ENCODE data around the gene IFIT1B.
A peak's percentile ranks its signal among the peaks of the same experiment; 100 is the strongest.

Gene IFIT1B

DNA sequence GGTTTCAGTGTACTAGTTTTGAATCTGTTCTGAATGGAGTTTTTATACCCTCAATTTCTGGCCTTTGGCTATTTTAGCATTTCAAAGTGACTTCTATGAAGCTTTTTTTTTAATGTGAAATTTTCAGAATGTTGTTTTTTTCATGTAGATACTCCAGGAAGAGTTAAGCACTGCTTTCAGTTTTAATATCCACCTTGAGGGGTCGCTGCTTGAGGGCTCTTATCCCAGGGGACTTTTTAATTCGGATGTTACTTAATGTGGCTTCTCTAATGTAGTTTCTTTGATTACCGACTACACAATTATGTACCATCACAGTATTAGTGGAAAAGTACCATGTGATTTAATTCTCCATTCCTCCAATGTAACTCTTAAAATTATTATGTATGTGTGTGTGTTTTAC lies 41.7 kb downstream of the IFIT1B start:
- Histone ChIP-seq H3K4me1 (ENCODE audit: control insufficient read depth, insufficient read depth, low read depth, low read length) (peaks cover 4% of the 10 kb centered on the region), H3K18ac (ENCODE audit: low read depth in 1 of 2, low read length in 2 of 2) (no peak overlapping the region), H3K4ac (ENCODE audit: low read depth in 1 of 2, low read length in 2 of 2) (no peak overlapping the region), H3K9ac (ENCODE audit: low read length) (peak overlapping the region; percentile 41), H3K4me2 (ENCODE audit: low read length, poor library complexity, severe bottlenecking) (no peak overlapping the region), H3K14ac (ENCODE audit: low read length in 2 of 2) (no peak overlapping the region), H4K8ac (ENCODE audit: low read length) (no peak overlapping the region), H3K9me3 (ENCODE audit: control insufficient read depth, low read length) (no peaks in the 10 kb centered on the region), H3K4me3 (ENCODE audit: insufficient read depth in 1 of 2, low read depth in 1 of 2, low read length in 2 of 2) (peak overlapping the region in 1 of 2 experiments; percentile 31), H3K79me1 (replicated peaks; ENCODE audit: low read length, poor library complexity, severe bottlenecking) (peaks cover 8% of the 10 kb centered on the region), H3K27me3 (ENCODE audit: control insufficient read depth in 1 of 2, insufficient read depth in 1 of 2, low read length in 2 of 2) (no peaks in the 10 kb centered on the region), H2AK5ac (ENCODE audit: low read length, severe bottlenecking) (no peak overlapping the region), H2BK15ac (ENCODE audit: low read depth, poor library complexity, severe bottlenecking) (no peak overlapping the region), H3K23ac (ENCODE audit: low read length in 2 of 2) (no peak overlapping the region), H2BK120ac (ENCODE audit: low read depth, low read length) (no peak overlapping the region), H2BK5ac (ENCODE audit: low read depth, low read length, poor library complexity, severe bottlenecking) (no peak overlapping the region), H3K27ac (ENCODE audit: low read length, poor library complexity, severe bottlenecking) (no peak overlapping the region), H3K36me3 (ENCODE audit: control insufficient read depth in 1 of 2, insufficient read depth in 2 of 2, low read depth in 1 of 2, low read length in 2 of 2) (peaks cover 0 to 35% of the 10 kb centered on the region in 2 experiments), H2BK12ac (ENCODE audit: low read length in 2 of 2) (no peak overlapping the region), H2AFZ (ENCODE audit: low read depth, low read length) (no peak overlapping the region), H4K91ac (ENCODE audit: low read length) (no peak overlapping the region)
- WGBS, result no CpG with 5 or more reads among the region's 3 CpGs
- peak; percentile 38 for DNase-seq

GRCh38 chr10:89421018-89421476 lies 43.2 kb downstream of the IFIT1B start:
- DNase-seq, result no peak
- Histone ChIP-seq H3K18ac (ENCODE audit: low read depth in 1 of 2, low read length in 2 of 2) (no peak overlapping the region), H2AK5ac (ENCODE audit: low read length, severe bottlenecking) (no peak overlapping the region), H3K79me1 (replicated peaks; ENCODE audit: low read length, poor library complexity, severe bottlenecking) (peaks cover 2% of the 10 kb centered on the region), H3K4me2 (ENCODE audit: low read length, poor library complexity, severe bottlenecking) (no peak overlapping the region), H2BK5ac (ENCODE audit: low read depth, low read length, poor library complexity, severe bottlenecking) (no peak overlapping the region), H2BK15ac (ENCODE audit: low read depth, poor library complexity, severe bottlenecking) (no peak overlapping the region), H3K9me3 (ENCODE audit: control insufficient read depth, low read length) (no peaks in the 10 kb centered on the region), H2BK120ac (ENCODE audit: low read depth, low read length) (no peak overlapping the region), H4K8ac (ENCODE audit: low read length) (no peak overlapping the region), H2BK12ac (ENCODE audit: low read length in 2 of 2) (no peak overlapping the region), H4K91ac (ENCODE audit: low read length) (no peak overlapping the region), H3K36me3 (ENCODE audit: control insufficient read depth in 1 of 2, insufficient read depth in 2 of 2, low read depth in 1 of 2, low read length in 2 of 2) (peaks cover 0 to 35% of the 10 kb centered on the region in 2 experiments), H3K27ac (ENCODE audit: low read length, poor library complexity, severe bottlenecking) (no peak overlapping the region), H3K4me3 (ENCODE audit: insufficient read depth in 1 of 2, low read depth in 1 of 2, low read length in 2 of 2) (no peak overlapping the region), H3K23ac (ENCODE audit: low read length in 2 of 2) (no peak overlapping the region), H2AFZ (ENCODE audit: low read depth, low read length) (no peak overlapping the region), H3K9ac (ENCODE audit: low read length) (no peak overlapping the region), H3K27me3 (ENCODE audit: control insufficient read depth in 1 of 2, insufficient read depth in 1 of 2, low read length in 2 of 2) (no peaks in the 10 kb centered on the region), H3K4ac (ENCODE audit: low read depth in 1 of 2, low read length in 2 of 2) (no peak overlapping the region), H3K14ac (ENCODE audit: low read length in 2 of 2) (no peak overlapping the region), H3K4me1 (ENCODE audit: control insufficient read depth, insufficient read depth, low read depth, low read length) (no peaks in the 10 kb centered on the region)
- WGBS, result 95% methylated on average over 2 of the region's 2 CpGs

DNA sequence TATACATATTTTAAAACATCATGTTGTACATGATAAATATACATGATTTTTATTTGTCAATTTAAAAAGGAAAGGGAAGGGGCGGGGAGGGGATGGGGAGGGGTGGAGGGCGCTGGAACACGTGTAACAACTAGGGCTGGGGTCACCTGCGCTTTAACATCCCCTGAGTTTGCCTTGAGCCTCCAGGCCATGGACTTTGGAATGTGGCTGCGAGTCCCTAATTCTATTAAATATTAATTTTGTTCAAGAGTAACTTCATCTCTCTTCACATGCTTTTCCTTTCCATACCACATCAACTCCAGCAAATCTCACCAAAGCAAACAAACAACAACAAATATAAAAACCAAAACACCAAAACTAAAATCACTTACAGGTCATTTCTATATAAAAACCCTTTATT lies 47.1 kb downstream of the IFIT1B start:
- H3K4ac ChIP-seq (ENCODE audit: low read depth in 1 of 2, low read length in 2 of 2), result no peak overlapping the region
- no peak overlapping the region for H3K4me3 ChIP-seq (ENCODE audit: insufficient read depth in 1 of 2, low read depth in 1 of 2, low read length in 2 of 2)
- H3K9me3 ChIP-seq (ENCODE audit: control insufficient read depth, low read length), result no peaks in the 10 kb centered on the region
- 82% methylated on average over 5 of the region's 5 CpGs for WGBS
- no peak overlapping the region for H3K9ac ChIP-seq (ENCODE audit: low read length)
- H3K4me2 ChIP-seq (ENCODE audit: low read length, poor library complexity, severe bottlenecking), result no peak overlapping the region
- no peaks in the 10 kb centered on the region for H3K27me3 ChIP-seq (ENCODE audit: control insufficient read depth in 1 of 2, insufficient read depth in 1 of 2, low read length in 2 of 2)
- no peak overlapping the region for H4K8ac ChIP-seq (ENCODE audit: low read length)
- no peak overlapping the region for H3K23ac ChIP-seq (ENCODE audit: low read length in 2 of 2)
- no peaks in the 10 kb centered on the region for H3K79me1 ChIP-seq (replicated peaks; ENCODE audit: low read length, poor library complexity, severe bottlenecking)
- H2AFZ ChIP-seq (ENCODE audit: low read depth, low read length), result no peak overlapping the region
- no peak for DNase-seq
- H2AK5ac ChIP-seq (ENCODE audit: low read length, severe bottlenecking), result no peak overlapping the region
- H3K27ac ChIP-seq (ENCODE audit: low read length, poor library complexity, severe bottlenecking), result no peak overlapping the region
- peaks cover 7% of the 10 kb centered on the region for H3K4me1 ChIP-seq (ENCODE audit: control insufficient read depth, insufficient read depth, low read depth, low read length)
- H2BK15ac ChIP-seq (ENCODE audit: low read depth, poor library complexity, severe bottlenecking), result no peak overlapping the region
- H3K36me3 ChIP-seq (ENCODE audit: control insufficient read depth in 1 of 2, insufficient read depth in 2 of 2, low read depth in 1 of 2, low read length in 2 of 2), result peaks cover 0 to 17% of the 10 kb centered on the region in 2 experiments
- no peak overlapping the region for H4K91ac ChIP-seq (ENCODE audit: low read length)
- H3K14ac ChIP-seq (ENCODE audit: low read length in 2 of 2), result no peak overlapping the region
- no peak overlapping the region for H2BK12ac ChIP-seq (ENCODE audit: low read length in 2 of 2)
- no peak overlapping the region for H2BK5ac ChIP-seq (ENCODE audit: low read depth, low read length, poor library complexity, severe bottlenecking)
- H3K18ac ChIP-seq (ENCODE audit: low read depth in 1 of 2, low read length in 2 of 2), result no peak overlapping the region
- H2BK120ac ChIP-seq (ENCODE audit: low read depth, low read length), result no peak overlapping the region

DNA sequence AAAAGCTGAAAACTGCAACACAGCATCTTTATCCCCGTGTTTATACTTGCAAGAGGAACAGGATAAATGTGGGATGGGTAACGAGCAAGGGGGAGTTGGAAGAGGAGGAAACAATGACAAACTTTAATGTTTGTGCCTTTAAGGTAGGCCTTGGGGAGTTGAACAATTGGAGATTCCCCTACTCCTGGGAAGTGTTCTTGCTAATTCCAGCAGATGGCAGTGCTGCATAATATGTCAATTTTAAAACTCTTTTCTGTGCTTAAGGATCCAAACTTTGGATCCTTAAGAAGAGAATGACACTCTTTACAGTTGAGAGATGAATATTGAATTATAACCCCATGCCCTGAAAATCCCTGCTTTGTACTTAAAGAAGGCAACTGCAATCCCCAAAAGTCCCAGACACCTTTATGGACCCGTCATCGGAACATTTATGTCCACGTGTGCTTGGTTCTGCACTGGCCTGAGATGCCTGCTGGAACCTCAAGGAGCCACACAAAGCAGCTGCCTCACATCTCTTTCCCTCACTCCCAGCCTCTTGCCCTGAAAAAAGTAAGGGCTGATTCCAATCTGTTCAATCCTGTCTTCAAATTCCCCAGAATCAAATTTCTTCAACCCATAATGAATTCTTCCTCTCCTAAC lies 48.5 kb downstream of the IFIT1B start:
- Histone ChIP-seq H3K23ac (ENCODE audit: low read length in 2 of 2) (no peak overlapping the region), H3K4me3 (ENCODE audit: insufficient read depth in 1 of 2, low read depth in 1 of 2, low read length in 2 of 2) (no peak overlapping the region), H3K14ac (ENCODE audit: low read length in 2 of 2) (no peak overlapping the region), H2BK5ac (ENCODE audit: low read depth, low read length, poor library complexity, severe bottlenecking) (no peak overlapping the region), H2BK15ac (ENCODE audit: low read depth, poor library complexity, severe bottlenecking) (no peak overlapping the region), H4K8ac (ENCODE audit: low read length) (no peak overlapping the region), H3K79me1 (replicated peaks; ENCODE audit: low read length, poor library complexity, severe bottlenecking) (no peaks in the 10 kb centered on the region), H3K18ac (ENCODE audit: low read depth in 1 of 2, low read length in 2 of 2) (no peak overlapping the region), H2AFZ (ENCODE audit: low read depth, low read length) (no peak overlapping the region), H3K4ac (ENCODE audit: low read depth in 1 of 2, low read length in 2 of 2) (peak overlapping the region in 1 of 2 experiments; percentile 92), H3K4me2 (ENCODE audit: low read length, poor library complexity, severe bottlenecking) (no peak overlapping the region), H4K91ac (ENCODE audit: low read length) (no peak overlapping the region), H3K4me1 (ENCODE audit: control insufficient read depth, insufficient read depth, low read depth, low read length) (peaks cover 9% of the 10 kb centered on the region), H3K27me3 (ENCODE audit: control insufficient read depth in 1 of 2, insufficient read depth in 1 of 2, low read length in 2 of 2) (no peaks in the 10 kb centered on the region), H3K36me3 (ENCODE audit: control insufficient read depth in 1 of 2, insufficient read depth in 2 of 2, low read depth in 1 of 2, low read length in 2 of 2) (peaks cover 0 to 5% of the 10 kb centered on the region in 2 experiments), H3K9me3 (ENCODE audit: control insufficient read depth, low read length) (no peaks in the 10 kb centered on the region), H2AK5ac (ENCODE audit: low read length, severe bottlenecking) (peak overlapping the region; percentile 84), H2BK12ac (ENCODE audit: low read length in 2 of 2) (peak overlapping the region in 1 of 2 experiments; percentile 83), H3K27ac (ENCODE audit: low read length, poor library complexity, severe bottlenecking) (no peak overlapping the region), H3K9ac (ENCODE audit: low read length) (peak overlapping the region; percentile 29), H2BK120ac (ENCODE audit: low read depth, low read length) (no peak overlapping the region)
- WGBS, result 59% methylated on average over 5 of the region's 5 CpGs
- DNase-seq, result peak; percentile 71

Data from mesenchymal stem cell (in vitro differentiated cells and primary cell).